GM23338 (cell line): Measurements from ENCODE around the gene UNKL.

Source experiments
- CREB1 ChIP-seq: fragments of 250-450 bp; sonication (Bioruptor Pico); IDR thresholded peaks from 2 replicates; pipeline ENCODE4 v1.5.0; 2020; ENCODE audit warnings: low read depth, mild to moderate bottlenecking, moderate library complexity
- CTCF ChIP-seq, 2 experiments: fragments of 200-600 bp in 1 of 2; sonication (generic) in 1 of 2; conservative IDR thresholded peaks; 2 replicates each; pipeline versions ENCODE4 v1.5.1 to v1.6.1; 2016 to 2017; ENCODE audit warnings: antibody characterized with exemption in 2 of 2, low read depth in 2 of 2, mild to moderate bottlenecking in 2 of 2, moderate library complexity in 1 of 2
- EZH2phosphoT487 ChIP-seq: fragments of 200-600 bp; sonication (generic); IDR thresholded peaks from one replicate; pipeline ENCODE4 v1.8.1; 2018; ENCODE audit warnings: antibody characterized with exemption; ENCODE audit not compliant: unreplicated experiment
- NANOG ChIP-seq: IDR thresholded peaks from 2 replicates; pipeline ENCODE4 v1.6.1; 2016; ENCODE audit warnings: antibody characterized with exemption, borderline replicate concordance
- TF ChIP-seq, protein P1 (sequence below): IDR thresholded peaks from one replicate; pipeline ENCODE4 v1.6.1; 2018; ENCODE audit warnings: antibody characterized with exemption; ENCODE audit not compliant: unreplicated experiment

- no peak for TF ChIP-seq CTCF (conservative IDR thresholded peaks at IDR 0.05; ENCODE audit: low read depth in 2 of 2)
- TF ChIP-seq EZH2phosphoT487 = no peak
- TF ChIP-seq, protein P1, sequence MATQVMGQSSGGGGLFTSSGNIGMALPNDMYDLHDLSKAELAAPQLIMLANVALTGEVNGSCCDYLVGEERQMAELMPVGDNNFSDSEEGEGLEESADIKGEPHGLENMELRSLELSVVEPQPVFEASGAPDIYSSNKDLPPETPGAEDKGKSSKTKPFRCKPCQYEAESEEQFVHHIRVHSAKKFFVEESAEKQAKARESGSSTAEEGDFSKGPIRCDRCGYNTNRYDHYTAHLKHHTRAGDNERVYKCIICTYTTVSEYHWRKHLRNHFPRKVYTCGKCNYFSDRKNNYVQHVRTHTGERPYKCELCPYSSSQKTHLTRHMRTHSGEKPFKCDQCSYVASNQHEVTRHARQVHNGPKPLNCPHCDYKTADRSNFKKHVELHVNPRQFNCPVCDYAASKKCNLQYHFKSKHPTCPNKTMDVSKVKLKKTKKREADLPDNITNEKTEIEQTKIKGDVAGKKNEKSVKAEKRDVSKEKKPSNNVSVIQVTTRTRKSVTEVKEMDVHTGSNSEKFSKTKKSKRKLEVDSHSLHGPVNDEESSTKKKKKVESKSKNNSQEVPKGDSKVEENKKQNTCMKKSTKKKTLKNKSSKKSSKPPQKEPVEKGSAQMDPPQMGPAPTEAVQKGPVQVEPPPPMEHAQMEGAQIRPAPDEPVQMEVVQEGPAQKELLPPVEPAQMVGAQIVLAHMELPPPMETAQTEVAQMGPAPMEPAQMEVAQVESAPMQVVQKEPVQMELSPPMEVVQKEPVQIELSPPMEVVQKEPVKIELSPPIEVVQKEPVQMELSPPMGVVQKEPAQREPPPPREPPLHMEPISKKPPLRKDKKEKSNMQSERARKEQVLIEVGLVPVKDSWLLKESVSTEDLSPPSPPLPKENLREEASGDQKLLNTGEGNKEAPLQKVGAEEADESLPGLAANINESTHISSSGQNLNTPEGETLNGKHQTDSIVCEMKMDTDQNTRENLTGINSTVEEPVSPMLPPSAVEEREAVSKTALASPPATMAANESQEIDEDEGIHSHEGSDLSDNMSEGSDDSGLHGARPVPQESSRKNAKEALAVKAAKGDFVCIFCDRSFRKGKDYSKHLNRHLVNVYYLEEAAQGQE = no peak
- no peak for TF ChIP-seq NANOG
- no peak for TF ChIP-seq CREB1 (CRISPR knock-in tag)
These were observed 12.7 kb downstream of the UNKL start for GRCh38 chr16:1401758-1402154.
